Fibroblast of upper back skin (primary cell): ENCODE measurements around the gene GSTM5.
"Not testable (repeated sequence)": the region's sequence is repeated elsewhere in the genome, so short reads cannot be mapped to it uniquely, and the experiment has no call there.

Source experiments
- DNase-seq: peaks from one replicate; pipeline ENCODE4 v3.0.0-alpha.2; 2013

GSTM5 gene

DNA sequence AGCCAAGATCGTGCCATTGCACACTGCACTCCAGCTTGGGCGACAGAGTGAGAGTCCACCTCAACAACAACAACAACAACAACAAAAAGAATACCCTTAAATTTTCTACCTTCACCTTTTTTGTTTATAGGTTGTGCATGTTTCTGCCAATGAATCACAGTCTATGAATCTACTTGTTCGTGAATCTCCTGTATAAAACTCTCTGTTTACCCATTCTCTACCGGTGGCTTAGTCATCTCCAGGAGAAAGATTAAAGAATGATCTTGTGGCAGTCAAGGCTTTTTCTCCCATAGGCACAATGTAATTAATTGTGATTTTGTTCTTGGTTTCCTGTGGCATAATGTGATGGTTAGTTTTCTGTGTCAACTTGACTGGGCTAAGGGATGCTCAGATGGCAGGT, 14.2 kb upstream of the GSTM5 start:
- DNase-seq = not testable (repeated sequence)

DNA sequence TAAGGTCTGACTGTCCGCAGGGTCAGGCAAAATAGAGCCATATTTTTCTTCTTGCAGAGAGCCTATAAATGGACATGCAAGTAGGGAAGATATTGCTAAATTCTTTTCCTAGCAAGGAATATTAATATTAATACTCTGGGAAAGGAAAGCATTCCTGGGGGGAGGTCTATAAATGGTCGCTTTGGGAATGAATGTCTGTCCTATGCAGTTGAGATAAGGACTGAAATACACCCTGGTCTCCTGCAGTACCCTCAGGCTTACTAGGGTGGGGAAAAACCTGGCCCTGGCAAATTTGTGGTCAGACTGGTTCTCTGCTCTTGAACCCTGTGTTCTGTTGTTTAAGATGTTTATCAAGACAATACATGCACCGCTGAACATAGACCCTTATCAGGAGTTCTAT, 9.1 kb upstream of the GSTM5 start:
- not testable (repeated sequence) for DNase-seq

DNA sequence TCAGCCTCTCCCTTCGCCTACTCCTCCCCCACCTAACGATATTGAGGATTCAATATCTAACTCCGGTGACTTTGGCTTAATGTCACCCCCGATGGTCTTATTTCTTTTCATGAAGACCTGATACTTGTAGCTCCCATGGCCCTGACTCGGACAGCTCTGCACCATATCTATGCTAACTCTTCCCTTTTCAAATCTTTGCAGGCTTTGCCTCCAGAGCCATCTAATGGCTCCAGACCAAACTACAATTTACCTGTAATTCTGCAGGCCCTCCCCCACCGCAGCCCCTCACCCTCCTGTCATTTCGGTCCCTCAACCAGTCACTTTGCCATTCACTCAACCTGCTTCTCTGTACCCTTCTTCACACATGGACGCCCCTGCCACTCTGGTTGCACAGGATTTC, 7.9 kb upstream of the GSTM5 start:
- no peak for DNase-seq

DNA sequence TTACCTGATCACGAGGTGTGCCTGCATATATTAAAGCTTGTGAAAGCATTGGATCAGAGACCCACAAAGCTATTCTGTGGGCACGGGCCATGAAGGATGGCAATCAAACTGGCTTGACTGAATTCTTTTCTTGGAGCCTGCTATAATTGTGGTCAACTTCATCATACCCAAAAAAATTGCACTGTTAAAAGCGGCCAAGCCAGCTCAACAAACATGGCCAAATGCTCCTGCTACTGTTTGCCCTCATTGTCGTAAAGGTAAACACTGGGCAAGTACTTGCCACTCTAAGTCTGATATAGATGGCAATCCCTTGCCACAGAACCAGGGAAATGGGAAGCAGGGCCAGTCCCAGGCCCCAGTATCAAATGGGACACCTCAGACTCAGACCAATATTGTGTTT, 6.6 kb upstream of the GSTM5 start:
- DNase-seq = no peak

DNA sequence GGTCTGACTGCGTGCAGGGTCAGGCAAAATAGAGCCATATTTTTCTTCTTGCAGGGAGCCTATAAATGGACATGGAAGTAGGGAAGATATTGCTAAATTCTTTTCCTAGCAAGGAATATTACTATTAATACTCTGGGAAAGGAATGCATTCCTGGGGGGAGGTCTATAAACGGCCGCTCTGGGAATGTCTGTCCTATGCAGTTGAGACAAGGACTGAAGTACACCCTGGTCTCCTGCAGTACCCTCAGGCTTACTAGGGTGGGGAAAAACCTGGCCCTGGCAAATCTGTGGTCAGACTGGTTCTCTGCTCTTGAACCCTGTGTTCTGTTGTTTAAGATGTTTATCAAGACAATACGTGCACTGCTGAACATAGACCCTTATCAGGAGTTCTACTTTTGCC, 3.1 kb upstream of the GSTM5 start:
- not testable (repeated sequence) for DNase-seq

DNA sequence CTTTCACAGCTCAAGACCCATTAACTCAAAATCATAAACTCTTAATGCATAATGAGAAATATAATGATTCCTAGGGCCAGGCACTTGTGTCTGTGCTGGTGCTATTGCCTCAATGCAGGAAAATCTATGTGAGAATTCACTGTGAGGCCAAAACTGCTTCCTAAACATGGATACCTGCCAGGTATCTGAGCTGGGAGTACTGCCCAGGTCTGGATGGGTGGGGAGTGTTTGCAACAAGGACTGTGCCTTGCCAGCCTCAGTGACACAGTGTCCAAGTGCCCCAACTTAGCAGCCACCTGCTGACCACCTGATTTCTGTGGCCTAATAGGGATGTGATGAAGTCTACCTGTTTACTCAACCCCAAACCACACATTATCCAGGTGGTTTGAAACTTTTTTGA, 2.2 kb upstream of the GSTM5 start:
- DNase-seq = not testable (repeated sequence)

DNA sequence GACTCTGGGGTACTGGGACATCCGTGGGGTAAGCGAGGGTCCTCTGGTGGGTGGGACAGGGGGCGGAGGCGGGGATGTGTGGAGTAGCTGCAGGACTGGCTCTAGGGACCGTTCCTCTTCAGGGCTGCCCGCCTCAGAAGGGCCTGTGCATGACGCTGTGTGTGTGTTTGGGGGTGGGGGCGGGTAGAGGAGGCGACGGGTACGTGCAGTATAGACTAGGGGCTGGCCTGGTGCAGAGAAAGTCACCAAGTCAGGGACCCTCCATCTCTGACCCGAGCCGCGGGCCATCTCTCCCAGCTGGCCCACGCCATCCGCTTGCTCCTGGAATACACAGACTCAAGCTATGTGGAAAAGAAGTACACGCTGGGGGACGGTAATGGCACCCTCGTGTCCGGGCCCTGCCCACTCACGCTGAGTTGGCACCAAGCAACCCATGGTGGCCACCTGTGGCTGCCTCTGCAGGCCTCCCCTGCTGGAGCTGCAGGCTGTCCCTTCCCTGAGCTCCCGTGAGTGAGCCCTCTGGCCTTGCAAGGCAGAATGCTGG, 342 bp downstream of the GSTM5 start:
- DNase-seq = no peak

DNA sequence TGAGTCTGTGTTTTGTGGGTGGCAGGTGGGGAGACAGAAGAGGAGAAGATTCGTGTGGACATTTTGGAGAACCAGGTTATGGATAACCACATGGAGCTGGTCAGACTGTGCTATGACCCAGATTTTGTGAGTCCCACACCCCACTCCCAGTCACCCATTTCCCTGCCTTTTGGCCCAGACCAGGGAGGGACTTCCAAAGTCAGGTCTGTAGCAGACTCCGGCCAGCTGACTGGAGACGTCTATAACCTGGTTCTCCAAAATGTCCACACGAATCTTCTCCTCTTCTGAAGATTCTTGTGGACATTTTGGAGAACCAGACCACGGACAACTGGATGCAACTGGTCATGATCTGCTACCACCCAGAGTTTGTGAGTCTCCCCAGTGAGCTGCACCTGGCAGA, 1.6 kb downstream of the GSTM5 start:
- no peak for DNase-seq

DNA sequence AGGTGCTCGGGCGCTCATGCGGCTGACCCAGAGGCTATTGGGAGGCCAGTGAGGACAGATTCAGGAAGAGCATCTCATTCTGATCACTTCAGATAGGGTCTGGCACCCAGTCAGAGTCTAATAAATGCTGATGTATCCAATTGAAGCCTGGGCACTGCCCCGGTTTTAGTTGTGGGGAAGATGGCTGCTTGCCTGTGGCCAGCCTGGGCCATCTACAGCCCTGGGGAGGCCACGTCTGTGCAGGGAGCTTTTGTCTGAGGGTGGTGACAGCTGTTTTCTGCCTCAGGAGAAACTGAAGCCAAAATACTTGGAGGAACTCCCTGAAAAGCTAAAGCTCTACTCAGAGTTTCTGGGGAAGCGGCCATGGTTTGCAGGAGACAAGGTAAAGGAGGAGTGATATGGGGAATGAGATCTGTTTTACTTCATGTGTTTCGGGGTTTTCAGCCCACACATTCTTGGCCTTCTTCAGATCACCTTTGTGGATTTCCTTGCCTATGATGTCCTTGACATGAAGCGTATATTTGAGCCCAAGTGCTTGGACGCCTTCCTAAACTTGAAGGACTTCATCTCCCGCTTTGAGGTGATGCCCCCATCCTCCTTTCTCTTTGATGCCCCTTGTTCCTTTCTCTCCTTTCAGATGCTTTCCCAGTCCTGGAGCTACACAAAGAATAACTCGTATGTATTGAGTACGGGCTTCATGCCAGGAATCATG, 2.8 kb downstream of the GSTM5 start:
- DNase-seq = no peak

DNA sequence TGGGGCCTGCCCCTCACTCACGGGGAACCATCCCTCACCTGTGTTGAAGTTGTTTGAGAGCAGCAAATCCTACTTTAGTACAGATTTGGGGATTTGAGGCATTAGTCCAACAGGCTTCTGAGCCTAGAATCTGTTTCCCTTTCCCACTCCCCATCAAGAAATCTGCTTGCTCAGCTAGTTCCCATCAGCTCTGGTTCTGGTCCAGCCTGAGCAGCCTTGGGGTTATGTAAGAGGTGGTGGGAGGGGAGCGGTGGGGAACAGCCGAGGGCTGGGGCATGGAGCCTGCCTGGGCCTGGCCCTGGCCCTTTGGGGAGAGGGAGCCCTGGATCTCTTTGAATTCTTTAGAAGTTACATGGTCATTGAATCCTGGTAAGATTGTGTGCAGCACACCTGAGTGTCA, 4.1 kb downstream of the GSTM5 start:
- DNase-seq = no peak

DNA sequence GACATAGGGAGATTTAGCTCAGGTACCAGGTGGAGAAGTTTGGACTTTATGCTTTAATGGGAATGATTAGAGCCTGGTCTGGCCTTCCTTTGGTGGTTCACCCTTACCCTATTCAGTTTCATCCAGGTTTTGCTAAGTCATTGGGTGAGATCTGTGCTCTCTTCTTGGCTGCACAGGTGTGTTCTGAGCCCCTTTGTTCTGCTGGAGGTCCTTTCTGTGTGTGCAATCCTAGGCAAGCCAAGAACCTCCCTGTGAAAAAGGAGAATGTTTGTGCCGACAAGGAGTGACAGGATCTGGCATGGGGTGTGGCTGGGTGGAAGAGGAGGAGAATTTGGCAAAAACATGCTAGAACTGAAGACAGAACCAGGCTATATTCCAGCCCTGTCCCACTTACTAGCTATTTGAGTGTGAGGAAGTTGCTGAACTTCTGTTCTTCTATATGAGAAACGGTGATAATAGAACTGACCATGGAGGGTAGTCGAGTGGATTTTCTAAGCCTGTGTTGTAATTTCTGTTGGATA, 4.6 kb downstream of the GSTM5 start:
- no peak for DNase-seq

DNA sequence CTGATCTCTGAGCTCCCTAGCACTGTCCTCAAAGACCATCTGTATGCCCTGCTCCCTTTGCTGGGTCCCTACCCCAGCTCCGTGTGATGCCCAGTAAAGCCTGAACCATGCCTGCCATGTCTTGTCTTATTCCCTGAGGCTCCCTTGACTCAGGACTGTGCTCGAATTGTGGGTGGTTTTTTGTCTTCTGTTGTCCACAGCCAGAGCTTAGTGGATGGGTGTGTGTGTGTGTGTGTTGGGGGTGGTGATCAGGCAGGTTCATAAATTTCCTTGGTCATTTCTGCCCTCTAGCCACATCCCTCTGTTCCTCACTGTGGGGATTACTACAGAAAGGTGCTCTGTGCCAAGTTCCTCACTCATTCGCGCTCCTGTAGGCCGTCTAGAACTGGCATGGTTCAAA, 5.7 kb downstream of the GSTM5 start:
- DNase-seq = no peak

DNA sequence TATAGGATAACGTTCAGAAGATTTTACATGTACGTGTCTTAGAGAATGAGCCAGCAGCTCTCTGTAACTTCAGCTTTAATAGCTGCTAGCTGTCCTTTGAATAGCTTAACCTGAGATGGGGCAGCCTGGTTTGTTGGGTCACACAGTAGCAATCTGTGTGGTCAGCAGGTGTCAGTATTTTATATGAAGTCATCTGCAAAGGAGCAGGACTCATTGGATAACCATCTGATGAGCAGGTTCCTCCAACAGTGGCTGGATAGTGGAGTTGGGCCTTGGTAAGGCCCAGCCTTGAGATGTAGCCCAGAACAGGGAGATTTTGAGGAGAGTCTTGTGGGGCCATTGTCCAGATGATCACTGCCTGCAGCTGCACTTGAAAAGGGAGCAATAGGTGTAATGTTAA, 6.4 kb downstream of the GSTM5 start:
- no peak for DNase-seq

DNA sequence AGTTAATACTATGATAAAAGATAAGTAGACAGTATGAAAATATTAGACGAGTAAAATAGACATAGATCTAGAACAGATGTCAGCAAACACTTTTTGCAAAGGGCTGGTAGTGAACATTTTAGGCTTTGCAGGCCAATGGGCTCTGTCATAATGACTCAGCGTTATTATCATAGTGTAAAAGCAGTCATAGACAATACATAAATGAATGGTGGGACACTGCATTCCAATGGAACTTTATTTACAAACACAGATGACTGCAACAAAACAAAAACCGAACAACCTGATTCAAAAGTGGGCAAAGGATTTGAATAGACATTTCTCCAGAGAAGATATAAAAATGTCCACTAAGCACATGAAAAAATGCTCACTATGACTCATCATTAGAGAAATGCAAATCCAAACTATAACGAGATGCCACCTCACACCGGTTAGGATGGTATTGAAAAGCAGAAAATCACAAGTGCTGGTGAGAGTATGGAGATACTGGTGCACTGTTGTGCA, 7.3 kb downstream of the GSTM5 start:
- DNase-seq = peak; percentile 55

DNA sequence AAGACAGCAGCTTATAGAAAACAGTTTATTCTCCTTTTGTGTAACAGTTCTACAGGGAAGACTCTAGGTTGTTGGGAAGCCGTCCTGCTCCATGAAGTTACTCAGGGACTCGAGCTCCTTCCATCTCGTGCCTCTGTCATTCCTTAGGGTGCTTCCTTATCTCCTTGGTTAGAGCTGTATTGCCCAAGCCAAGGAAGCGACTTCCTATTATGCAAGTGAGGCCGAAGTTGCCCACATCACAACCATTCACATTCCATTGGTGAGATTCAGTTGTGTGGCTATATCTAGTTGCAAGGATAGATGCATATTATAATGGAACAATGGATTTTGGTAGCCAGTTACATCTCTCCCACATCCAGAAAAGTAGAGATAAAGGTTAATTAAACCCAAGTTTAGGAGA, 9.0 kb downstream of the GSTM5 start:
- DNase-seq = no peak

DNA sequence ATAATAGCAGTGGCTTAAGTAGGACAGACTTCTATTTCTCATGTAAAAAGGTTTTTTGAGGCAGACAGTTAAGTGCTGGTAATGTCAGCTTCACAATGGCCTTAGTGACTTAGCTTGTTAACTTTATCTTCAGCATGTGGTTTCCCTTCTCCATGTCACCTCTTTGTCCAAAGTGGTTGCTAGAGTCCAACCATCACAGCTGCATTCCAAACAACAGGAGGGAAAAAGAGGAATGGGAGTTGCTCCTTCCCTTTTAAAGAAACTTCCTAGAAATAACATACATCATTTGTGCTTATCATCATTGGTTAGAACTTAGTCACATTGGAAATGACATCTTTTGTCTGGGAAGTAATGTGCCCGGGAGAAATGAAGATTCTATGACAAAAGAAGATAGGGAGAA, 9.9 kb downstream of the GSTM5 start:
- DNase-seq = no peak

DNA sequence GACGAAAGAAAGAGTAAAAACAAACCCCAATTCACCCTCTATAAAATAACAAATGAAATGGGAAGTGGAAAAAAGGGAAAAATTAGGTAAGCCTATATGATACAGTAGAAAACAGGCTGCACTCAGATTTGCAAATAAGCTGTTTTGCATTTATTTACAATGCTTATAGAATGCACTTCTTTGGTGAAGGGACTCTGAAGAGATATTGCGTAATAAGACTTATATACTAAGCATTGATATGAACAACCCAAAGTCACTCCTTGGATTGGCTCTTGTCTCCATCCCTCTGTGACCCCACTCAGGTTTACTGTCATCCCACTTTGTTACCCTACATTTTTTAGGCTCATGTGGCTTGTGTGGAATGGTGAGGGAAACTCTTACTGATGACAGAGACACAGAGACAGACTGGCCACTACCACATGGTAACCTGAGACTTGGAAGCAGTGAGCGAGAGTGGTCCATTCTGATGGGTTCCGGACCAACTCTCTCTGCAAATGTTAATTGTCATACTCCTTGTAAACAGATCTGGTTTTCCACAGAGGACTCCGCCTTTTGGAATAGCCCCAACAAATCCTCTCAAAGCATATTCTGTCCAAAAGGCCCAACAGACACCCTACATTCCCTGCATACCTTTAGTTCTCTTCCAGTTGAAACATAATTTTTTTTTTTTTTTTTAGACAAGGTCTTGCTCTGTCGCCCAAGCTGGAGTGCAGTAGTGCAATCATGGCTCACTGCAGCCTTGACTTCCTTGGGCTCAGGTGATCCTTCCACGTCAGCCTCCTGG, 11.0 kb downstream of the GSTM5 start:
- DNase-seq = peak; percentile 53

DNA sequence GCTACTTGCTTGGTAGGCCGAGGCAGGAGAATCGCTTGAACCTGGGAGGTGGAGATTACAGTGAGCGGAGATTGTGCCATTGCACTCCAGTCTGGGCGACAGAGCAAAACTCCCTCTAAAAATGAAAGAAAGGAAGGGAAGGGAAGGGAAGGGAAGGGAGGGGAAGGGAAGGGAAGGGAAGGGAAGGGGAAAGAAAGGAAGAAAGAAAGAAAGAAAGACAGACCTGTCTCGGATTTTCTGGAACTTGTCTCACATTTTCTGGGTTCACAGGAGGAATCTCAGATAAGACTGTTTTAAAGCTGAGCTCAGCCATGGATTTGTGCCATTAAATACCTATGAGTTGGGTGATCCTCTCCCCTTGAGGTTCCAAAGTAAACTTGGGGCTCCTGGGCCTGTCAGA, 12.9 kb downstream of the GSTM5 start:
- DNase-seq = no peak

DNA sequence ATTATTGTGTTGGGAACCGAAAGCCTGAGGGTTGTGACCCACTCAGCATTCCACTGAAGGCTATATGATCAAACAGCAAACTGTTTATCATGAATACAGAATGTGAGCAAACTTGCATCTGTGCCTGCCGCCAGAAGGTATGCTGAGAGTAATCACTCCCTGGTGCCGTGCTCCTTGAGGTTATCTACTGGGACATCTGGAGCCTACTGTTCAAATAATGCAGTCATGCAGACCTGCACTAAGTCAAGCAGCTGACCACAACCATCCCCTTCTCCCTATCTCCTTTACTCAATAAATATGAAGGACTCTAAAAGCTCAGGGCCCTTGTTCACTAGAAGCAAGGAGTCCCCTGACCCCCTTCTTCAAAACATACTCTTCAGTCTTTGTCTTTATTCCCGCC, 13.5 kb downstream of the GSTM5 start:
- no peak for DNase-seq

DNA sequence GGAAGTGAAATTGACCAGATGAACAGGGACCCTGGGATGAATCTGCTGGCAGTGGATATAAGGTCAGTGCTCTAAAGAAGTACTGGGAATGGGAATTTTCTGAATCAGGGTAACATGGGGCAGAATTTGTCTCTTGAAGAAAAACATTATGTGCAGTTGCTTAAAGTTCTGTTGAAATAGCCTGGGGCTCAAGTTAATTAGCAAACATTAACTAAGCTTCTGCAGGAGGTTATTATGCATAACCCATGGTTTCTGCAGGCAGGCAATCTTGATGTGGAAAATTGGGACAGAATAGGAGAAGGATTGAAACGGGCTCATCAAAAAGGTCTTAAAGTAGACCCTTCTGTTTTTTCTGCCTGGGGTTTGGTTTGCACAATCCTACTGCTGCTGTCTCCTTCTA, 14.0 kb downstream of the GSTM5 start:
- no peak for DNase-seq

DNA sequence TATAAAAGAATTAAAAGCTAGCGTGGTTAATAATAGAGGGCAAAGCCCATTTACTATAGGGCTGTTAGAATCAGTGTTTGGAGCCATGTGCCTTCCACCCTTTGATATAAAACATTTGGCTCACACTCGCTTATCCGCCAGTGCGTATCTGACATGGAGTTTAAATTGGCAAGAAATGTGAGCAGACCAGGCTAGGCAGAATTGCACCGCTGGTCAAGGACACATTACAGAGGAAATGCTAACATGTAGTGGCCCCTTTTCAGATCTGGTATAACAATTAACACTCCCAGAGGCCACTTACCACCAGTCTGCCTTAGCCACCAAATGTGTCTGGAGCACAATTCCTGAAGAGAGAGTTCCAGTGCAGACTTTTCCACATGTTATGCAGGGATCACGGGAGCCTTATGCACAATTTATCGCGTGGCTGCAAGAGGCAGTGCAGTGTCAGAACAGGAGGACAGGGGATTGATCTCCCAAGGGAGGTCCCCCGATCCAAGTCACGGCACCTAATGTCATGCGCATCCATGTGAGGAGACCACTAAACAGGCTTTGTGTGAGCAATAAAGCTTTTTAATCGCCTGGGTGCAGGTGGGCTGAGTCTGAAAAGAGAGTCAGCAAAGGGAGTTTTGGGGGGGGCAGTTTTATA, 14.8 kb downstream of the GSTM5 start:
- DNase-seq = no peak

DNA sequence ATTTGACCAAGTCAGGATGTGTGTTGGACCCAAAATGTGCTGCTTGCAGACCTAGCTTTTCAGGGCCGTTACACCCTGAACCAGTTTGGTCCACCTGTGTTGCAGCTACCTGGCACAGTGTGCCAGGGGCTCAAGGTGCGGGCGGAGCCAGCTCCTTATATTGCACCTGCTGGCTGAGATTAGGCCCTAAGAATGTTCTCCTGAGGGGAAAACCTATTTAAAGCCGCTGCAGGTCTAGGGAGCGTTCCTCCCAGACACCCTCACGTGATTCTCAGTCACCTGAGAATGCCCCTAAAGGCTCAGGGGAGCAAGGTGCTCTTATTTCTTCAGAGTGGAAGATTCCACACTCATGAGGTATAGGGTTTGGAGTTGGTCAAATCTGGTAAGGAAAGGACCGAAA, 16.8 kb downstream of the GSTM5 start:
- DNase-seq = no peak

DNA sequence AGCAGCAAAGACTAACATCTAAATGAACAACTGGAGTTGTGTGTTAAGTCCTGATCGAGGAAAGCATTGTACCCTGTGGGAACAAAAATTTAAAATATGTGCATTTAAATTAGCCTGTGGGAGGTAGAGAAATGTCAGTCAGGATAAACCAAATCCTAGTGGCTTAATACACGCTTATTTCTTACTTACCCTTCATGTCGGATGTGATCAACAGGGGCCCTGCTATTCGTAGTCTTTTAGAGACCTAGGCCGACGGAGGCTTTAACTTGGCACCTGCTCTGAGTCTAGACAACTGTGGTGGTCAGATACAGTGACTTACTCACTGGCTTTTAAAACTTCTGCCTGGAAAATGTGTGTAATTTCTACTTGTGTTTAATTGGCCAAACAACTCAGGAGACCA, 18.6 kb downstream of the GSTM5 start:
- no peak for DNase-seq
